ENCODE results near the gene LRRC52. TPM values are rescaled to one million over a fixed set of nuclear protein-coding genes. Genes with fewer than 3 reads are reported as not detected.

Gene LRRC52
- total and polyA plus RNA-seq, 9 of the 15 experiments (the other 6 are each of a cell fraction or from before 2014, with no cell fraction given): not detected

DNA sequence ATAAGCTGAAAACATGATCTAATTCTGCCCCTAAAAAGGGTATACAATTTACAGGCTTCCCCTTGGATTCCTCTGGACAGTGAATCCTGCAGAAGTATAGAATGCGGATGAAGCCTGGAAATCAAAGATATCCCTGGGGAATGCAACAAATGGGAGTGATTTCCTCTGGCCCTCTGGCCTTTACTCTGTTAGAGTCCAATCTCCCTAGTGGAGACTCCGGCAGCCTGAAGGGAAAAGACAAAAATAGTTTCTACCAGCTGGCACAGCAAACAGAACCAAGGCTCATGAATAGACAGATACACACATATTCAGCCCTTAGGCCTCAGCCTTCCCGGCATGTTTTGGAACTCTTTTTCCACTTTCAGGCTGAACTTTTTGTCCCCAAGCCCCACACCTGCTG lies 3.9 kb upstream of the LRRC52 start:
- Histone ChIP-seq H3K27ac (ENCODE audit: extremely low read depth, low read depth, low read length) (no peak overlapping the region), H3K4me1 (replicated peaks in 1 of 2; ENCODE audit: control insufficient read depth in 2 of 2, insufficient read depth in 2 of 2, low read length in 2 of 2) (no peaks in the 10 kb centered on the region), H3K9me1 (ENCODE audit: control insufficient read depth, insufficient read depth, low read length) (no peaks in the 10 kb centered on the region), H3K9me3 (replicated peaks; ENCODE audit: control insufficient read depth, insufficient read depth, low read depth, low read length) (no peaks in the 10 kb centered on the region), H3K4me2 (ENCODE audit: insufficient read depth, low read length) (no peak overlapping the region), H4K20me1 (replicated peaks; ENCODE audit: control insufficient read depth, insufficient read depth, low read length) (no peaks in the 10 kb centered on the region), H3K27me3 (ENCODE audit: control insufficient read depth in 2 of 2, insufficient read depth in 2 of 2, low read length in 2 of 2) (peaks cover 3 to 26% of the 10 kb centered on the region in 2 experiments), H3K36me3 (ENCODE audit: control insufficient read depth, insufficient read depth, low read length) (no peaks in the 10 kb centered on the region), H3K9ac (ENCODE audit: insufficient read depth in 1 of 2, low read depth in 2 of 2, low read length in 2 of 2) (no peak overlapping the region), H2AFZ (ENCODE audit: low read depth, low read length) (no peak overlapping the region), H3K79me2 (ENCODE audit: control insufficient read depth, insufficient read depth, low read length) (no peaks in the 10 kb centered on the region), H3K4me3 (no peak overlapping the region)
- ChIA-PET POLR2A (interaction anchor here (1.0 kb wide), 1 partner anchor 9 kb away, joined by 3 read pairs; no protein-coding TSS in a partner anchor), CTCF (ENCODE audit: low intra/inter-chr PET ratio) (no interaction called here)
- ATAC-seq (no peak), DNase-seq (ENCODE audit: extremely low read depth in 1 of 4, low spot score in 3 of 4) (no peak), FAIRE-seq (no peak)
- in situ Hi-C loops (cut with MboI) (no loop called here), intact Hi-C loops (cut with micrococcal nuclease) (loop anchor here (5.0 kb wide), 1 partner anchor 38 kb away; no protein-coding TSS in a partner anchor)
- BruUV-seq (replicated peaks): no TSS peak
- 0% methylated on average over 3 of the region's 3 CpGs for WGBS (ENCODE audit: insufficient coverage, low coverage, missing lambda C conversion rate)
- TF ChIP-seq, protein P1, sequence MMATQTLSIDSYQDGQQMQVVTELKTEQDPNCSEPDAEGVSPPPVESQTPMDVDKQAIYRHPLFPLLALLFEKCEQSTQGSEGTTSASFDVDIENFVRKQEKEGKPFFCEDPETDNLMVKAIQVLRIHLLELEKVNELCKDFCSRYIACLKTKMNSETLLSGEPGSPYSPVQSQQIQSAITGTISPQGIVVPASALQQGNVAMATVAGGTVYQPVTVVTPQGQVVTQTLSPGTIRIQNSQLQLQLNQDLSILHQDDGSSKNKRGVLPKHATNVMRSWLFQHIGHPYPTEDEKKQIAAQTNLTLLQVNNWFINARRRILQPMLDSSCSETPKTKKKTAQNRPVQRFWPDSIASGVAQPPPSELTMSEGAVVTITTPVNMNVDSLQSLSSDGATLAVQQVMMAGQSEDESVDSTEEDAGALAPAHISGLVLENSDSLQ (IDR thresholded peaks at IDR 0.05): no peak
- TF ChIP-seq SIN3A (IDR thresholded peaks at IDR 0.05; ENCODE audit: borderline replicate concordance in 2 of 2, control insufficient read depth in 1 of 2, low read depth in 2 of 2, low read length in 2 of 2): no peak
- no peak for TF ChIP-seq CEBPB (tag; IDR thresholded peaks at IDR 0.05)
- TF ChIP-seq KDM5B (IDR thresholded peaks at IDR 0.05; ENCODE audit: insufficient replicate concordance, low read depth, low read length): no peak
- TF ChIP-seq TOE1 (IDR thresholded peaks at IDR 0.05; ENCODE audit: borderline replicate concordance): no peak
- TF ChIP-seq TOE1 (CRISPR knock-in tag; IDR thresholded peaks at IDR 0.05; ENCODE audit: borderline replicate concordance, low read depth): no peak
- no peak for TF ChIP-seq RNF2 (IDR thresholded peaks at IDR 0.05)
- TF ChIP-seq, protein P2, sequence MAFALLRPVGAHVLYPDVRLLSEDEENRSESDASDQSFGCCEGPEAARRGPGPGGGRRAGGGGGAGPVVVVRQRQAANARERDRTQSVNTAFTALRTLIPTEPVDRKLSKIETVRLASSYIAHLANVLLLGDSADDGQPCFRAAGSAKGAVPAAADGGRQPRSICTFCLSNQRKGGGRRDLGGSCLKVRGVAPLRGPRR (CRISPR knock-in tag; IDR thresholded peaks at IDR 0.05): no peak
- no peak for TF ChIP-seq HLTF (IDR thresholded peaks at IDR 0.05)
- TF ChIP-seq POLR3A (IDR thresholded peaks at IDR 0.05; ENCODE audit: borderline replicate concordance, extremely low read depth, insufficient read depth, insufficient read length): no peak
- TF ChIP-seq, protein P3, sequence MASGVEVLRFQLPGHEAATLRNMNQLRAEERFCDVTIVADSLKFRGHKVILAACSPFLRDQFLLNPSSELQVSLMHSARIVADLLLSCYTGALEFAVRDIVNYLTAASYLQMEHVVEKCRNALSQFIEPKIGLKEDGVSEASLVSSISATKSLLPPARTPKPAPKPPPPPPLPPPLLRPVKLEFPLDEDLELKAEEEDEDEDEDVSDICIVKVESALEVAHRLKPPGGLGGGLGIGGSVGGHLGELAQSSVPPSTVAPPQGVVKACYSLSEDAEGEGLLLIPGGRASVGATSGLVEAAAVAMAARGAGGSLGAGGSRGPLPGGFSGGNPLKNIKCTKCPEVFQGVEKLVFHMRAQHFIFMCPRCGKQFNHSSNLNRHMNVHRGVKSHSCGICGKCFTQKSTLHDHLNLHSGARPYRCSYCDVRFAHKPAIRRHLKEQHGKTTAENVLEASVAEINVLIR (CRISPR knock-in tag; IDR thresholded peaks at IDR 0.05): no peak
